ENCODE measurements around the gene CENPT. TPM values are rescaled to one million over a fixed set of nuclear protein-coding genes. Genes with fewer than 3 reads are reported as not detected.
A peak's percentile ranks its signal among the peaks of the same experiment; 100 is the strongest.
"Not testable (repeated sequence)": the region's sequence is repeated elsewhere in the genome, so short reads cannot be mapped to it uniquely, and the experiment has no call there.

The CENPT gene
- total RNA-seq, 2 donors from 2014 or later: 25.6 to 38.9 TPM

DNA sequence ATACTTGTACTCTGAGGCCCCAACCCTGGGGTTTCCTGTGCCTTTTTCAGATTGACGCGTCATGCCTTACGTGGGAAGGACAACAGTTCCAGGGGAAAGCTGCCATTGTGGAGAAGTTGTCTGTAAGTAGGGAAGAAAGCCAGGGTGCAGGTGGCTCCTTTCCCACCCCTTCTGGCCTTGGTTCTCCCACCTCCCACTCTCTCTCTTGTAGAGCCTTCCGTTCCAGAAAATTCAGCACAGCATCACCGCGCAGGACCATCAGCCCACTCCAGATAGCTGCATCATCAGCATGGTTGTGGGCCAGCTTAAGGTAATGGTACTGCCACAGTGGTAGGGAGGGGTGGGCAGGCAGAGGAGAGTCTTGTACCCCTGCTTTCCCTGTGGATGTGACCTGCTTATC is 20.8 kb upstream of the CENPT start:
- no peaks in the 10 kb centered on the region for H3K27me3 ChIP-seq
- H3K9me3 ChIP-seq: no peaks in the 10 kb centered on the region
- H3K9ac ChIP-seq (ENCODE audit: low read depth in 2 of 2, low read length in 2 of 2): no peak overlapping the region
- peaks cover 3% of the 10 kb centered on the region for H3K4me1 ChIP-seq
- H3K4me3 ChIP-seq: no peak overlapping the region
- no peak overlapping the region for H3K27ac ChIP-seq
- TF ChIP-seq, protein P1, sequence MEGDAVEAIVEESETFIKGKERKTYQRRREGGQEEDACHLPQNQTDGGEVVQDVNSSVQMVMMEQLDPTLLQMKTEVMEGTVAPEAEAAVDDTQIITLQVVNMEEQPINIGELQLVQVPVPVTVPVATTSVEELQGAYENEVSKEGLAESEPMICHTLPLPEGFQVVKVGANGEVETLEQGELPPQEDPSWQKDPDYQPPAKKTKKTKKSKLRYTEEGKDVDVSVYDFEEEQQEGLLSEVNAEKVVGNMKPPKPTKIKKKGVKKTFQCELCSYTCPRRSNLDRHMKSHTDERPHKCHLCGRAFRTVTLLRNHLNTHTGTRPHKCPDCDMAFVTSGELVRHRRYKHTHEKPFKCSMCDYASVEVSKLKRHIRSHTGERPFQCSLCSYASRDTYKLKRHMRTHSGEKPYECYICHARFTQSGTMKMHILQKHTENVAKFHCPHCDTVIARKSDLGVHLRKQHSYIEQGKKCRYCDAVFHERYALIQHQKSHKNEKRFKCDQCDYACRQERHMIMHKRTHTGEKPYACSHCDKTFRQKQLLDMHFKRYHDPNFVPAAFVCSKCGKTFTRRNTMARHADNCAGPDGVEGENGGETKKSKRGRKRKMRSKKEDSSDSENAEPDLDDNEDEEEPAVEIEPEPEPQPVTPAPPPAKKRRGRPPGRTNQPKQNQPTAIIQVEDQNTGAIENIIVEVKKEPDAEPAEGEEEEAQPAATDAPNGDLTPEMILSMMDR (IDR thresholded peaks at IDR 0.05): no peak
- H3K36me3 ChIP-seq: no peaks in the 10 kb centered on the region
- intact Hi-C loops (cut with DNase I): loop anchor here (10.0 kb wide), 1 partner anchor 53 kb away; no protein-coding TSS in a partner anchor
- no peak for DNase-seq

DNA sequence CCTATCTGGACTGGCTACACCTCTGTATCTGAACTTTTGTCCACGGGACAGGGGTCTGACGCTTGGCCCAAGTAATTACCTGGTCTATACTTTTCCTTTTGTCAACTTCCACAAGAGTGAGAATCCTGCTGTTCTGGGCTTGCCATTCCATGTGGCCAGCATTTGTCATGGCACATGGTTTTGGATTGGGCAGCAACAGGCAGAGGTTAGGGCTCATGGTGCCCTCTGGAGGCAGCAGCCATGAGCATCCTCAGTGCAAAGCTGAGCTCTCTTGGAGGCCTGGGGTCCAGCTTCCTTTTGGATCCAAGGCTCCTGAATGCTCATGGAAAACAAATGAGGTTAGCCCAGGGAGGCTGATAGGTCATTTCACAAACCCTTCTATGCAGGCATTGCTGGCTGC is 17.8 kb upstream of the CENPT start:
- intact Hi-C loops (cut with DNase I): loop anchor here (10.0 kb wide), 1 partner anchor 51 kb away; no protein-coding TSS in a partner anchor
- no peaks in the 10 kb centered on the region for H3K27me3 ChIP-seq
- DNase-seq: no peak
- H3K27ac ChIP-seq: no peak overlapping the region
- no peaks in the 10 kb centered on the region for H3K4me1 ChIP-seq
- H3K36me3 ChIP-seq: no peaks in the 10 kb centered on the region
- no peaks in the 10 kb centered on the region for H3K9me3 ChIP-seq
- TF ChIP-seq, protein P1 (IDR thresholded peaks at IDR 0.05): peak; percentile 23
- no peak overlapping the region for H3K9ac ChIP-seq (ENCODE audit: low read depth in 2 of 2, low read length in 2 of 2)
- no peak overlapping the region for H3K4me3 ChIP-seq

DNA sequence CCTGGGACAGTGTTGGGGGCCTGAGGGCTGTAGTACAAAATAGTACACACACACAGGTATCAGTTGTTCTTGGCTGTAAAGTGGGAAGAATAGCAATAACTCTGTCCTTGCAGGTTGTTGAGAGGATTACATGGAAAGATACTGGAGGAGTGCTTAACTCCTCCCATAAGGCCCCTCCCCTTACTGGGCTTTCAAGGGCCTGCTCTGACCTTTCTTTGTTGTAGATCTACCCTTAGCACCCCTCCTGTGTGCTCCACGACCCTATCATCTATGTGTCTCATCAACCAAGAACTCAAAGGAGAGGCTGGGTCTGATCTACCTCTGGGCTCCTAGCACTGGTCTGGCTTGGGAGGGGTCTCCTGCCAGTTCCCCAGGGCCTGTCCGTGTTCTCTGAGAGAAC is 17.1 kb upstream of the CENPT start:
- H3K27ac ChIP-seq: no peak overlapping the region

DNA sequence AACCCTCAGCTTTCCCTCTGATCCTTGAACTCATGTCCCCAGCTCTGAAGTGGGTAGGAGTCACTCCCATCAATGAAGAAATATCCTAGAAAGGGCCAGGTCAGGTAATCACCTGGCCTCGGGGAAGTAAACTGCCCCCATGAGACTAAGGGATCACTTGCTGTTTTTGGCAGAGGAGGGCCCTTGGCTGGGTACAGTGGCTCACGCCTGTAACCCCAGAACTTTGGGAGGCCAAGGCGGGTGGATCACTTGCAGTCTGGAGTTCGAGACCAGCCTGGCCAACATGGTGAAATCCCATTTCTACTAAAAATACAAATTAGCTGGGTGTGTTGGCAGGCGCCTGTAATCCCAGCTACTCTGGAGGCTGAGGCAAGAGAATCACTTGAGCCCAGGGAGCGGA is 16.6 kb upstream of the CENPT start:
- not testable (repeated sequence) for H3K27ac ChIP-seq; H3K4me3 ChIP-seq; H3K4me1 ChIP-seq; H3K27me3 ChIP-seq; H3K36me3 ChIP-seq; H3K9ac ChIP-seq (ENCODE audit: low read depth in 2 of 2, low read length in 2 of 2); DNase-seq; H3K9me3 ChIP-seq
- intact Hi-C loops (cut with DNase I): loop anchor here (10.0 kb wide), 1 partner anchor 49 kb away; no protein-coding TSS in a partner anchor

More for the DNA sequence above, 17.1 kb upstream of the CENPT start:
- TF ChIP-seq, protein P1 (IDR thresholded peaks at IDR 0.05): no peak
- Histone ChIP-seq H3K9me3 (no peaks in the 10 kb centered on the region), H3K4me1 (no peaks in the 10 kb centered on the region), H3K4me3 (no peak overlapping the region), H3K27me3 (no peaks in the 10 kb centered on the region), H3K36me3 (no peaks in the 10 kb centered on the region), H3K9ac (ENCODE audit: low read depth in 2 of 2, low read length in 2 of 2) (no peak overlapping the region)
- intact Hi-C loops (cut with DNase I): loop anchor here (10.0 kb wide), 1 partner anchor 50 kb away; no protein-coding TSS in a partner anchor
- DNase-seq: no peak

DNA sequence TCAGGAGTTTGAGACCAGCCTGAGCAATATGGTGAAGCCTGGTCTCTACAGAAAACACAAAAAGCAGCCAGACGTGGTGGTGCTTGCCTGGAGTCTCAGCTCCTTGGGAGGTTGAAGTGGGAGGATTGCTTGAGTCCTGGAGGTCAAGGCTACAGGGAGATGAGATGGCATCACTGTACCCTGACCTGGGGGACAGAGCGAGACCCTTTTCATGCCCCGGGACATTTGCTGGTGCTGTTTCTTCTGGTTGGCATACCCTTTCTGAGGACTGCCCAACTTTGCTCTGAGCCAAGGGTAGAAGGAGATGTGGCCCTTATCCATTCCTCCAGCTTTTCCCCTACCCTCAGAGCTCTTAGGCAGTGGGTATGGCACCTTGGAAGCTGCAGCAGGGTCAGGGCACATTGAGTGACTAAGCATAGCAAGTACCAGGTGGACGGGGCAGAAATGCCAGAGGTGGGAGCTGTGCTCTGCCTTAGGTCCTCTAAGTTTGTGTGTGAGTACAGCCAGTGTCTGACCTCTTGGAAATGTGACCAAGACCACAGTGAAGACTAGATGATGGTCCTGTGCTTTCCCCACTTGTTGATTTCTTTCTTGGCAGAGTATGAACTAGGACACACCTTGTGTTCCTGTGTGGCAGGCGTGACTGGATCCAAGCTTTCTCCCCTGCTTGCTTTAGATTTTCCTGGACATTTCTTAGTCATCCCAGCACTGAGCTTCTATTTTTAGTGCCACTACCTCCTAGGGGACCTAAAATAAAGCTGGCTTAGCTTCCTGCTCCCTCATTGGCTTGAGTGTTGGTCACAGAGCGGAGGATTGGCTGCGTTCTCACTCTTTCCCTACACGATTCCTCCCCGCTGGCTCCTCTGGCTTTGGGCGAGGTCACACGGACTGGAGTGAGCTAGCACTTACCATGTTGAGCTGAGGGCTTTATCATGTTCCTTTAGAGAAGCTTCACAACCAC is 15.4 kb upstream of the CENPT start:
- H3K36me3 ChIP-seq: no peaks in the 10 kb centered on the region
- H3K4me3 ChIP-seq: no peak overlapping the region
- TF ChIP-seq, protein P1 (IDR thresholded peaks at IDR 0.05): no peak
- intact Hi-C loops (cut with DNase I): loop anchor here (10.0 kb wide), 1 partner anchor 48 kb away; no protein-coding TSS in a partner anchor
- no peak overlapping the region for H3K9ac ChIP-seq (ENCODE audit: low read depth in 2 of 2, low read length in 2 of 2)
- no peak for DNase-seq
- peaks cover 8% of the 10 kb centered on the region for H3K4me1 ChIP-seq
- no peaks in the 10 kb centered on the region for H3K9me3 ChIP-seq
- no peak overlapping the region for H3K27ac ChIP-seq
- no peaks in the 10 kb centered on the region for H3K27me3 ChIP-seq

DNA sequence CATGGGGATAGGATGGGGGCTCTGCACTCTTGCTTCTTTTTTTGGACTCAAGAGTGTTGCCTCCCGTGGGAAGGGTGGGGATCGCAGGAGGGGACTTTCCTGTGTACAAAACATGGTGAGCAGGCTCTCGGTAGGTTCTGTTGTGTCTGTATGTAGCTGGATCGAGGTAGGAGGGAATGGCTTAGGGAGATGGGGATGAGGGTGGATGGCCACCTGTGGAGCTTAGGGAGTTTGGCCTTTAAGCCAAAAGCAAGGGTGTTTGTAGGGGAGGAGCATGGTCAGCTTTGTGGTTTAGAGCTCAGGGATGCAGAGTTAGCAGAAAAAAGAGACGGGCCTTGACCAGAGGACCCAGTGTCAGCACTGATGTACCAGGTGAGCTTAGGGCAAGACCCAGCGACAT is 14.4 kb upstream of the CENPT start:
- TF ChIP-seq, protein P1 (IDR thresholded peaks at IDR 0.05): no peak
- H3K4me1 ChIP-seq: peaks cover 17% of the 10 kb centered on the region
- intact Hi-C loops (cut with DNase I): loop anchor here (10.0 kb wide), 1 partner anchor 47 kb away; no protein-coding TSS in a partner anchor
- H3K36me3 ChIP-seq: no peaks in the 10 kb centered on the region
- no peak for DNase-seq
- no peak overlapping the region for H3K4me3 ChIP-seq
- H3K9ac ChIP-seq (ENCODE audit: low read depth in 2 of 2, low read length in 2 of 2): no peak overlapping the region
- H3K9me3 ChIP-seq: no peaks in the 10 kb centered on the region
- no peak overlapping the region for H3K27ac ChIP-seq
- H3K27me3 ChIP-seq: no peaks in the 10 kb centered on the region
